Right lobe of liver (tissue), 4 donors: ENCODE measurements around the gene PRM1.

Experiments used
- CTCF ChIP-seq, 4 donors: fragments of 200-600 bp in 3 of 4; fragments of 450-650 bp in 1 of 4; IDR thresholded peaks; one replicate each; pipeline versions ENCODE4 v1.5.1 to v1.8.0; 2016 to 2022; ENCODE audit warnings: antibody characterized with exemption in 4 of 4, mild to moderate bottlenecking in 2 of 4
- POLR2A ChIP-seq: fragments of 450-650 bp; IDR thresholded peaks from one replicate; pipeline ENCODE4 v1.6.1; 2017; ENCODE audit warnings: antibody characterized with exemption, mild to moderate bottlenecking
- donor health status: DM: no; HTN: no; CAD: no.
- donor health status: DM: no; HTN: no; CAD: no.
- donor health status: DM: no; HTN: yes; CAD: no.

DNA sequence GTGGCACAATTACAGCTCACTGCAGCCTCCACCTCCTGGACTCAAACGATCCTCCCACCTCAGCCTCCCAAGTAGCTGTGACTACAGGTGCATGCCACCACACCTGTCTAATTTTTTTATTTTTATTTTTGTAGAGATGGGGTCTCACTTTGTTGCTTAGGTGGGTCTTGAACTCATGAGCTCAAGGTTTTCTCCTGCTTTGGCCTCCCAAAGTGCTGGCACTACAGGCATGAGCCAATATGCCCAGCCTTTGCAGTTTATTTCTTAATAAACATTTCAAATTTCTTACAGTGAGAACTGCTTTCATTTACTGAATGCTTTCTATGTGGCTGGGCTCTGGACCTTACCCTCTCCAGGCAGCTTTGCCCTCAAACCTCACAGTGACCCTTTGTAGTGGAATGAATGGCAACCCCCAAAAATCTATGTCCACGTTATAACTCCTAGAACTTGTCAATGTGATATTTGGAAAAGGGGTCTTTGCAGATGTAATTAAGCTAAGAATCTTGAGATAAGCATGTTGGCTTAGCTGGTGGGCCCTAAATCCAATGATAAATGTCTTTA, 10.4 kb downstream of the PRM1 start:
- no peak for TF ChIP-seq CTCF (IDR thresholded peaks at IDR 0.05)
- TF ChIP-seq POLR2A = no peak
